ENCODE results near the gene GPR42. TPM values are rescaled to one million over a fixed set of nuclear protein-coding genes. Genes with fewer than 3 reads are reported as not detected.
"Not testable (repeated sequence)": the region's sequence is repeated elsewhere in the genome, so short reads cannot be mapped to it uniquely, and the experiment has no call there.

GPR42 gene
- total RNA-seq, 2 donors from 2014 or later: not detected

- ATAC-seq: no peak
- intact Hi-C loops (cut with DNase I, micrococcal nuclease): no loop called here
- DNase-seq: no peak
Measured at GRCh38 chr19:35381318-35381717, 10.4 kb downstream of the GPR42 start.

GRCh38 chr19:35381926-35382325 lies 11.1 kb downstream of the GPR42 start:
- intact Hi-C loops (cut with DNase I, micrococcal nuclease): no loop called here

GRCh38 chr19:35383536-35383935 lies 12.7 kb downstream of the GPR42 start:
- intact Hi-C loops (cut with DNase I, micrococcal nuclease): no loop called here
- ATAC-seq: no peak
- no peak for DNase-seq

More at GRCh38 chr19:35381926-35382325, 11.1 kb downstream of the GPR42 start:
- DNase-seq: no peak
- ATAC-seq: no peak

GRCh38 chr19:35388277-35389054 lies 17.6 kb downstream of the GPR42 start:
- no peak for ATAC-seq
- no peak for DNase-seq
- intact Hi-C loops (cut with DNase I, micrococcal nuclease): no loop called here

GRCh38 chr19:35389192-35389861 lies 18.5 kb downstream of the GPR42 start:
- DNase-seq (no peak), ATAC-seq (no peak)
- intact Hi-C loops (cut with DNase I, micrococcal nuclease): no loop called here

- no peak for ATAC-seq
- intact Hi-C loops (cut with DNase I, micrococcal nuclease): no loop called here
- DNase-seq: no peak
Measured at GRCh38 chr19:35392742-35393715, 22.2 kb downstream of the GPR42 start.

- DNase-seq (peak; percentile 34 to 48), ATAC-seq (peak; percentile 89)
- intact Hi-C loops (cut with DNase I, micrococcal nuclease): no loop called here
Measured at GRCh38 chr19:35395382-35396199, 24.7 kb downstream of the GPR42 start.

GRCh38 chr19:35396240-35396885 lies 25.5 kb downstream of the GPR42 start:
- intact Hi-C loops (cut with DNase I, micrococcal nuclease): no loop called here
- ATAC-seq: no peak
- DNase-seq: no peak

GRCh38 chr19:35397064-35397463 lies 26.2 kb downstream of the GPR42 start:
- no peak for ATAC-seq
- intact Hi-C loops (cut with DNase I, micrococcal nuclease): no loop called here

GRCh38 chr19:35398570-35398969 lies 27.7 kb downstream of the GPR42 start:
- DNase-seq: no peak
- intact Hi-C loops (cut with DNase I, micrococcal nuclease): no loop called here
- ATAC-seq: no peak

More at GRCh38 chr19:35397064-35397463, 26.2 kb downstream of the GPR42 start:
- no peak for DNase-seq

GRCh38 chr19:35399231-35399630 lies 28.4 kb downstream of the GPR42 start:
- intact Hi-C loops (cut with DNase I, micrococcal nuclease): no loop called here
- DNase-seq: no peak
- ATAC-seq: no peak

GRCh38 chr19:35399948-35400772 lies 29.3 kb downstream of the GPR42 start:
- no peak for ATAC-seq
- intact Hi-C loops (cut with DNase I, micrococcal nuclease): no loop called here
- peak in 1 of 2 donors; percentile 3 for DNase-seq

- ATAC-seq (no peak), DNase-seq (peak in 1 of 2 donors; percentile 20)
- intact Hi-C loops (cut with DNase I, micrococcal nuclease): no loop called here
Measured at GRCh38 chr19:35400773-35401100, 29.9 kb downstream of the GPR42 start.

- intact Hi-C loops (cut with DNase I, micrococcal nuclease); ATAC-seq: not testable (repeated sequence)
Measured at GRCh38 chr19:35401416-35401815, 30.5 kb downstream of the GPR42 start.

GRCh38 chr19:35403116-35403760 lies 32.4 kb downstream of the GPR42 start:
- DNase-seq (peak in 1 of 2 donors; percentile 16), ATAC-seq (no peak)
- intact Hi-C loops (cut with DNase I, micrococcal nuclease): no loop called here

More at GRCh38 chr19:35401416-35401815, 30.5 kb downstream of the GPR42 start:
- DNase-seq: peak in 1 of 2 donors; percentile 12

GRCh38 chr19:35404879-35405622 lies 34.2 kb downstream of the GPR42 start:
- ATAC-seq: no peak
- intact Hi-C loops (cut with DNase I, micrococcal nuclease): no loop called here

More at GRCh38 chr19:35404879-35405622, 34.2 kb downstream of the GPR42 start:
- DNase-seq: peak in 1 of 2 donors; percentile 36
